ENCODE results near the gene POLR1A. TPM values are rescaled to one million over a fixed set of nuclear protein-coding genes. Genes with fewer than 3 reads are reported as not detected.

The POLR1A gene
- total RNA-seq, 1 donor = 17.4 TPM

- Histone ChIP-seq H3K4me2 (ENCODE audit: insufficient read depth, low read length) (no peak overlapping the region), H2AFZ (ENCODE audit: low read length) (no peak overlapping the region), H3K36me3 (ENCODE audit: insufficient read depth, low read length) (peaks cover 86% of the 10 kb centered on the region), H3K9me3 (ENCODE audit: low read depth, low read length) (no peaks in the 10 kb centered on the region), H4K20me1 (ENCODE audit: insufficient read depth, low read length) (no peaks in the 10 kb centered on the region), H3K4me1 (ENCODE audit: insufficient read depth, low read length) (peaks cover 17% of the 10 kb centered on the region), H3K27ac (ENCODE audit: low read depth, low read length) (no peak overlapping the region), H3K27me3 (ENCODE audit: insufficient read depth, low read length) (no peaks in the 10 kb centered on the region), H3K79me2 (ENCODE audit: insufficient read depth, low read length) (no peaks in the 10 kb centered on the region), H3K4me3 (ENCODE audit: insufficient read depth, low read length) (no peak overlapping the region)
- DNase-seq (ENCODE audit: insufficient read length, low spot score, missing footprints) = no peak
- TF ChIP-seq CTCF (IDR thresholded peaks at IDR 0.05; ENCODE audit: extremely low read depth, low read depth, low read length) = no peak
Measured at GRCh38 chr2:86042256-86043168, 63.2 kb downstream of the POLR1A start.

- Histone ChIP-seq H2AFZ (ENCODE audit: low read length) (no peak overlapping the region), H3K36me3 (ENCODE audit: insufficient read depth, low read length) (peaks cover 70% of the 10 kb centered on the region), H3K79me2 (ENCODE audit: insufficient read depth, low read length) (no peaks in the 10 kb centered on the region), H3K4me3 (ENCODE audit: insufficient read depth, low read length) (no peak overlapping the region), H3K27me3 (ENCODE audit: insufficient read depth, low read length) (no peaks in the 10 kb centered on the region), H3K9me3 (ENCODE audit: low read depth, low read length) (no peaks in the 10 kb centered on the region), H3K27ac (ENCODE audit: low read depth, low read length) (no peak overlapping the region), H3K4me2 (ENCODE audit: insufficient read depth, low read length) (no peak overlapping the region), H4K20me1 (ENCODE audit: insufficient read depth, low read length) (no peaks in the 10 kb centered on the region), H3K4me1 (ENCODE audit: insufficient read depth, low read length) (peaks cover 38% of the 10 kb centered on the region)
- no peak for DNase-seq (ENCODE audit: insufficient read length, low spot score, missing footprints)
- TF ChIP-seq CTCF (IDR thresholded peaks at IDR 0.05; ENCODE audit: extremely low read depth, low read depth, low read length) = no peak
Measured at GRCh38 chr2:86039963-86040655, 65.6 kb downstream of the POLR1A start.

GRCh38 chr2:86039178-86039962, 66.3 kb downstream of the POLR1A start:
- Histone ChIP-seq H3K4me3 (ENCODE audit: insufficient read depth, low read length) (no peak overlapping the region), H3K36me3 (ENCODE audit: insufficient read depth, low read length) (peaks cover 66% of the 10 kb centered on the region), H3K4me1 (ENCODE audit: insufficient read depth, low read length) (peaks cover 38% of the 10 kb centered on the region), H2AFZ (ENCODE audit: low read length) (no peak overlapping the region), H3K27me3 (ENCODE audit: insufficient read depth, low read length) (no peaks in the 10 kb centered on the region), H4K20me1 (ENCODE audit: insufficient read depth, low read length) (no peaks in the 10 kb centered on the region), H3K79me2 (ENCODE audit: insufficient read depth, low read length) (no peaks in the 10 kb centered on the region), H3K27ac (ENCODE audit: low read depth, low read length) (peak overlapping the region; percentile 93), H3K9me3 (ENCODE audit: low read depth, low read length) (no peaks in the 10 kb centered on the region), H3K4me2 (ENCODE audit: insufficient read depth, low read length) (no peak overlapping the region)
- no peak for DNase-seq (ENCODE audit: insufficient read length, low spot score, missing footprints)
- no peak for TF ChIP-seq CTCF (IDR thresholded peaks at IDR 0.05; ENCODE audit: extremely low read depth, low read depth, low read length)
